ENCODE measurements around the gene ARAP2.
"Not testable (repeated sequence)": the region's sequence is repeated elsewhere in the genome, so short reads cannot be mapped to it uniquely, and the experiment has no call there.

ARAP2 gene

DNA sequence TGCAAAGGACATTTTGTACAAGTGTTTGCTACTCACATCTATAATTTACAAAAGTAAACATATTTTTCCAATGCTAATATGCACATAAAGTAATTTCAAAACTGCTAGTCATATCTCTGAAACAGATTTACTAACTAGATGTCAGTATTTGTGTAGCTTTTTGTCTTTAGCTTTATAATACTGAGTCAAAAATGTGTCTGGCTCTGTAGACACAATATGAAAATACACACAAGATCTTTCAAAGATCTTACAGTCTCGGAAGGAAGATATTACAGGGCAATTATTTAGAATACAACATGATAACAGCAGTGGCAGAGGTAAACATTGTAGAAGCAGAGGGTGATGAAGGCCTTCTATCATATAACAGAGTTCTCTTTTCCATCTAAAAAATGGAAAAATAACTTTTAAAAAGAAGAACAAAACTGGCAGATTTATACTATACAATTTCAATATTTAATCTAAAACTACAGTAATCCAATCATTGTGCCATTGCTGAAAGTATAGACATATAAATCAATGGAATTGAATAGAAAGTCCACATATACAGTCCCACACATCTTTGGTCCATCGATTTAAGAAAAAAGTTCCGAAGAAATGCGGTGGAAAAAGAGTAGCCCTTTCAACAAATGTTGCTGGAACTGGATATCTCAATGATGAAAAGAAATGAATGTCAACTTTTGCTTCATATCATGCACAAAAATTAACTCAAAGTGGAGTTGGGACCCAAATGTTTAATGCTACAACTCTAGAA lies 29.4 kb downstream of the ARAP2 start:
- DNase-seq (ENCODE audit: low read depth): no peak

DNA sequence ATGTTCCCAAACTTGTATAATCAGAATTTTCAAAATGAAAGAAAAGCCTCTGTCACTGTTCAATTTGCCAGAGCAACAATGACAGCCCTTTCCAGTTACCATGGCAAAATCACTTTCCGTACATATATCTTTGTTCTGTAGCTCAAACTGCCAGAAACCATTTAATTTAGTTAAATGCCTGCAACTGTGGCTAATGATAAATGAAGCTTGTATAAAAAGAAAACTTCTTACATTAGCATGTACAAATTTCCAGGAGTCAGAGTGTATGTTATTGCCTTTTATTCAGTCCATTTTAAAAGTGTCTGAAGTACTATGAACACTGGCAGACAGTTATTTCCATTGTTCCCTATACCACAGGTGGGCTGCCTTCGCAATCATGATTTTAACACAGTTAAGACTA lies 30.3 kb downstream of the ARAP2 start:
- DNase-seq (ENCODE audit: low read depth): no peak

DNA sequence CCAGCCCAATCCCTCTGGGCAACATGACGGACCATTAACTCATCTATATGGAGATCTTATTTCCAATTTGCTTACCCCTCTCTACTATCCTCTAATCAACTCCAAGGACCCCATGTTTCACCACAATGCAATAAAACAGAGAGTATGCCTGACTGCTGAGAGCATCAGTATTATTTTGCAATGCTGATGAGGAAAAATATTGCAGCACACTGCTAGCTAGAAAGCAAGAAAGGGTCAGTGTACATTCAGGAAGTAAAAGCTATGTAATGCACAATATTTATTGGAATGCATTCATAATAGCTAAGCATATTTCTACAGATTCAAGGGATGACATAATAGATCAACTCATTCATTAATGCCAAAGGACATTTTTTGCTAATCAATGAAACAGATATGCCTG lies 33.2 kb downstream of the ARAP2 start:
- no peak for DNase-seq (ENCODE audit: low read depth)

DNA sequence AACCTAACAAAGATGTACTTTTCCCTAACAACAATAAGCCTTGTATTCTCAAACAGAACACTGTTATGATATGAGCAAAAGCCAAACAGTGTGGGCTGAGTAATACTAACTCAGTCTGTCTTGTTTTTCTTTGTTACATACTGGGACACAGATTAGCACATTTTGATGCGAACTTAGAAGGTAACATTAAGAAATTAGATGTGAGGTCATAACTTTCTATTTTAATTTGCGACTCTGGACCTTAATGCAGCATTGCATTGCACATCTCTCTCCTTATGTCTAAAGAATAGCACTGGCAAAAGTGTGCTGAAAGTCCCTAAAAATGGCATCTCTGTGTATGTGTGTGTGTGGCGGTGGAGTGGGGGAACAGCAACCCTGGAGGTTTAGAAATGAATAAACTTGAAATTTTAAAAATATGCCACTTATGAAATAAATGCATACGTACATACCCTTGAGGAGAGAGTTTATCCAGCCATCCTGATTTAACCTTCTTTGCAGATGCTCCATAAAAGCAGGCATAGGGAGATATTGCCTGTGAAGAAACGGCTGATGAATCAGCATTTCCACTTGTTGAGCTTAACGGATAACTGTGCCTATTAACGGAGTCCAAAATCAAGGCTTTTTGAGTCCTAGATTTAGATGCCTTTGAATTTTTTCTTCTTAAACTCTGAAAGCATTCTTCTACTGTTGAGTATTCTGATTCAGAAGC lies 34.2 kb downstream of the ARAP2 start:
- DNase-seq (ENCODE audit: low read depth): no peak

DNA sequence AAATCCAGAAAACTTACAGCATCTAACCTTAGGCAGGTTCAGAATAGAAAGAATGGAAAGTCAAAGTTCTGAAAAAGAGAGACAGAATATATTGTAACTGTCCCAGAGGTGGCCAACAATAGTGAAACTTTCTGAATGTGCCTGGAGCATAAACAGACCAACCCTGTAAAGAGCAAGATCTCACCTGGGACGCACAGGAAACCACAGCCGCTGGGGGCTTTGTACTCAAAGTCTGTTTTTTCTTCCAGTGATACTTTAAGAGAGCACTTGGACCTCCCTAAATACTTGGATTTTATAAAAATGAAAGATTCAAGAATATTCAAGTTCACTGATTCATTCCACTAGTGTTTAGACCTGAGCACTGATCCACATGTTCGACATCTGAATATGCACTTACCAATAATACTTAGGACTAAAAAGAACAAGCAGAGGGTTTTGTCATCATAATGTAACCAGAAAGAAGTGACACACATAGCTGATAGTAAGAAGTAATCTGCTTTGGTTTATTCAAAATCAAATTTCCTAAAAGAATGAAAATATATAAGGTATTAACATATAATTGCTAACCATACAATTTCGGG lies 35.3 kb downstream of the ARAP2 start:
- no peak for DNase-seq (ENCODE audit: low read depth)

DNA sequence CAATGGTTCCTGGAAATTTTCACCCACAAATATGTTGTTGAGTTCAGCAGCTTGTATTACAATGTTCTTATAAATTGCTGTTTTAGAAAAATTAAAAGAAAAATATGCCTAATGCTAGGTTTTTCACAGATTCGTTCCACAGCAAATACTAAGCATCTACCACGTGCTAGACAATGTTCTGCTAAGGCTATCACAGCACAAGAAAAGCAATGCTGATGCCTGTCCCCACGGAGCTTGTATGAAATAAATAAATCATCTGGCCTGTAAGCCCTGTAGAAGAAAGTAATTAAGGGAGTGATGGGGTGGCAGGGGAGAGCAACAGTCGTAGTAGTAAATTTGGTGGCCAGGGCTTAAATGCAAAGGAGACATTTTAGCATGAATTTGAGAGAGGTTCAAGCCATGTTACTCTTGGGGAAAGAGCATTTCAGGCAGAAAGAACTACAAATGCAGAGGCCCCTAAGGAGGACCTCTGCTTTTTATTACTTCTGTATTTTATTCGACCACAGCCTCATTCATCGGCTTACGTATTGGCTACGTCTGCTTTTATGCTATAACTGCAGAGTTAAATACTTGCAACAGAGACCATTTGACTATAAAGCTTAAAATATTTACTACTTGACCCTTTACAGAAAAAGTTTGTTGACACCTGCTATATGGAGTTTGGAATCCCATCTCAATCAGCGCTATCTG lies 36.3 kb downstream of the ARAP2 start:
- no peak for DNase-seq (ENCODE audit: low read depth)

DNA sequence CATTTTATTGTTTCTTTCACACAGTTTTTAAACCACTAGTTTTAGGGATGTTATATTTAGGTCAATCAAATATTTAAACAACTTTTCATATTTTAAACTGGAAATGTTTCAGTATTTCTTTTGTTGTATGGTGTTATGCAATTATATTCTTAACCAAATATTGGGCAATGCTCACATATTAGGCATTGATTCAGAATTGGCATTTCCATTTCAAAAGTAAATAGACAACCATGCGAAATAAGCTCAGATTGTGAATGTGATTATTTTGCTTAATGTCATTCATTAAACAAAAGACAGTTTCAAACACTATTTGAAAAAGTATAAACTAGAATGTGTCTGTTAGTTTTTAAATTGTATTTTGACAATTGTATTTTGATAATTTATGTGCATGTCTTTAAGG lies 36.9 kb downstream of the ARAP2 start:
- DNase-seq (ENCODE audit: low read depth): no peak

DNA sequence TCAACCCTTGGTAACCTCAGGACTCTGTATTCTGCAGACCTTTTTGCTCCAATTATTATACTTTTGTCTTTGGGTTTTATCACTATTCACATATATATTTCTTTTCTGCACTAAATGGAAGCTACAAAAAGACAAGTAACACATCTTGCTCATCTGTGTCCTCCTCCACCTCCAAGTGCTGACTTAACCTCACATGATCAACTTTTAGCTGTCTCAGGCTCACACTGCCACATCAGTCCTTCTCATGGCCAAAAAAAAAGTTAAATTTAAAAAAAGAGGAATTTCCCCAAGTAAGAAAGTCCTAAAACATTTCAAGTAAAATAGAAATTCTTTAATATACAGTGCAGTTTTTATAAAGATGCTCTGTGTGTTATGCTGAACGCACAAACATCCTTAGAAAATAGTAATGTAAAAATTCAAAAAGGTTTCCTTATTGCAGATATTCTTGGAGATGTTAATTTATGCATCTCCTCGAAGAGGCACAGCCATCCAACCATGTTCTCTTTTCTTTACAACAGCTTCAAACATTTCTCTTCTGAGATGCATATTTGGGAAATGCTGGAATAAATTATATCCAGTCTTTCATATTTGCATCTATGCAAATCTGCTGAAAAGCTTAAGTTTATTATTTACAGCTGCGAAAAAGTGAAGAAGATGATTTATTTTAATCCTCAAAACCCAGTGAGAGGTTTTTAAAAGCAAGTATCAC lies 37.6 kb downstream of the ARAP2 start:
- DNase-seq (ENCODE audit: low read depth): no peak

DNA sequence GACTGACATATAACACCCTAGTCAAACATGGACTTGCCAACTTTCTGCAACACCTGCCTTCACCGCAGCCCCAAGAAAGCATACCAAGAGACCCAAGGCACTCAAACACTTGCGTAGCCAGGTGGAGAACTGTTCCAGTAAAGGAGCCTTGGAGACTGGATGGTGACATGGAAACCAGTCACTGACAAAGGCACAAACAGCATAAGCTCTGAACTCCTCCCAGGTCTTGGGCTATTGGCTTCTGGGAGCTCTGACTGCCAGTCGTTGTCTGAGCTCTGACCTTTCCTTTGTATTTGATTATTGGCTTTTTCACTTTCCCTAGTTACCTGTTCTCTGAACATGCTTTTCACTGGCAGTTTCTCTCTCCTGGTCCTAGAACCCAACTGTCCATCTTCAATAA lies 38.3 kb downstream of the ARAP2 start:
- DNase-seq (ENCODE audit: low read depth): no peak

DNA sequence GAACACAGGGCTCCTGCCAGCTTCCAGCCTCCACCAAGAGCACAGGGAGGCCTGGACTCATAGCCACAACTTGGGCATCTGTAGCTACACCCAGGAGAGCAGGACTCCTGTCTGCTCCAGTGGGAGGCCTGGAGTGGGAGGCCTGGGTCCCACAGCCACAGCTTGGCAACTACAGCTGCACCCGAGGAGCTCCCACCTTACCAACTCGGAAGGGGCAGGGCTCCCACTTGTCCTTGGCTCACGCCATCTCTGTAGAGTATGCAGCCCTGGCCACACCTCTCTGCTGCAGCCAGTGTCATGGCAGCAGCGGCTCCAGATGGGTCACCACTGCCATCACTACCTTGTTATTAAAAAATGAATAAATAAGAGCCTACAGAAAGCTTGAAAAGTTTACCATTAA lies 45.5 kb downstream of the ARAP2 start:
- DNase-seq (ENCODE audit: low read depth): no peak

DNA sequence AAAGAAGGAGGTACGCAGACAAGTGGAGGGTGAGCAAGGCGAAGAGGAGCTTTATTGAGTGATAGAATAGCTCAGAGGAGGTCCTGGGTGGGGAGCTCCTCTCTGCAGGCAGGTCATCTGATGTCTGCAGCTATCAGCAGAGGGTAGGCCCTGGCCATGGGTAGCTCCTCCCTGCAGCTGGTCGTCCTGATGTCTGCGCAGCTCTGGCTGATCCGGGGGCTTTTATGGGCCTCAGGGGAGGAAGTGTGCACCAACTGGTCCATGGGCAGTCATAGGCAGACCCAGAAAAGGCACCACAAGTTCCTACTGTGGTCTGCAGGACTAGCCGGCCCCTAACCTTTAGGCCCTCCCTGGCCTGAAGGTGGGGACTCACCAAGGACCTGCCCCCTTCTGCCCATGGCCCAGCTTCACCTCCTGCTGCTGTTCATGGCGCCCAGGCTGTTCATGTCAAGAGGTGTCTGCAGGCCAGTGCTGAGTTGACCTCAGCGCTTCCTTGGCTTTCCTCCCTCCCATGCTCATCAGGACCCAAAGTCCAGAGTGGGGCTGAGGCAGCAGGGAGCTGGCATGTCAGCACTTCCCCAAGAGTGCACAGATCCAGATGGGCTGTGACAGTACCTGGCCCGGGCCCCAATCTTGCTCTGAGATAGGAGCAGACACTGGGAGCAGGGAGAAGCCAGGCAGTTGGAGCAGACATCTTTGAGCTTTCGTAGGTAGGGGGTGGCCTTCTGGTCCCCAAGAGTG lies 46.1 kb downstream of the ARAP2 start:
- DNase-seq (ENCODE audit: low read depth): no peak

DNA sequence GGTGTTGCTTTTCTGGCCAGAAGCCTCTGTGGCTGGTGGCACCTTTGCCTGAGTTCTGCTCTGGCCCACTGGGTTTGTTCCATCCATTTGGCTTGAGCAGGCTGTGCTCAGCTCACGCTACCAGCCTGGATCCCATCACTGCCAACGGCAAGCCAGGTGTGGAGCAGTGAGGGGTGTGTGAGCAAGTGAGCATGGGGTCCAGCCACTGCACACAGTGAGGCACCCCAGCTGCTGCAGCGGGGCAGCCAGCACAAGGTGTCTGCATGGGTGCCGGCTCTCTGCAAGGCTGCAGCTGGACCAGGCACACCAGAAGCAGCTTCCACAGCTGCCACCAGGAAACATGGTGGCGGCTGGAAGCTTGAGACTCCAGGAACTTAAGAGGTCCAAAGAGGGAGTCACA lies 46.8 kb downstream of the ARAP2 start:
- no peak for DNase-seq (ENCODE audit: low read depth)

DNA sequence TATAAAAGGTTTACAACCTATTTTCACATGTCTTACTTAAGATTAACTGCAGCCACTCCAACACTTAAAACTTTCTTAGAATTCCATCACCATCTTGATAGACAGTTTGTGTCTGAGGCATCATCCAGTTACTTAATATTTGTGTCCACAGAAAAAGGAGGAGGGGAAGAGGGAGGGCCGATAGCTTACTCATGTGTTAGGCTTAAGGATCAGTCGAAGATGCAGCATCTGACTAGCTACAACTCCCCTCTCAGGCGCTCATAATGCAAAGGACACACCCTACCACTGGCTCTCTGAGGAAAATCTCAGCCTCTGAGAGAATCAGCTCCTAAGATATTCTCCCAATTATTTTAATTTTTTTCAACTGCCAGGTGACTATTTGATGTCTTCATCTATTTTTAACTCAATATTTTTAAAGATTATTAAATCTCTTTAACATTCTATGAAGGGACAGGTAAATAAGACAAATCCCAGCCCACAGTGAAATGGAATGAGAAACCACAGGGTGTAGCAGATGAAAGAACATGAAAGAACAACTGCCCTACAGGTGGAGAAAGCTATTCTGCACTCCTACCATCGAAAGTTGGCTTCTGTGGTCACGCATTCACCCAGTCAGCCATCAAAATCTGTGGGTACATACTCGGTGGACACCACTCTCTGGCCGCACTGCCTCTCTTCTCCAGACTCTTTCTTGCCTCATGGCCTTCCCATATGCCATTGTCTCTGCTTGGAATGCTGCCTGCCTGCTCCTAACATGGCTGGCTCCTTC lies 48.0 kb downstream of the ARAP2 start:
- DNase-seq (ENCODE audit: low read depth): no peak

DNA sequence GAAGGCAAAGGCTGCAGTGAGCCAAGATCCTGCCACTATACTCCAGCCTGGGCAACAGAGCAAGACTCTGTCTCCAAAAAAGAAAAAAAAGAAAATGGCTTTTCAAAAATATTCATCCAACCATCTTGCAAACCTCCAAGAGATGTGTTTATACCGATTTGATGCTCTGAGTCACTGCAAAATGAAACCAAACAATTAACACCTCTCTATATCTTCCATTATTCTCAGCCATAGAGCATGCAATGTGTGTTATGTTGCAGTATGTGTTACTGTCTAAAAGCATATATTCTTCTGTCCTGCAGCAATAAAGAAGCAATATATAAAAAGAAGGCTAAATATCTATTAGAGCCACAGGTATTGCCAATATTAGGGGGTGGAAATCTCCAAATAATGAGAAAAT lies 51.4 kb downstream of the ARAP2 start:
- DNase-seq (ENCODE audit: low read depth): no peak

DNA sequence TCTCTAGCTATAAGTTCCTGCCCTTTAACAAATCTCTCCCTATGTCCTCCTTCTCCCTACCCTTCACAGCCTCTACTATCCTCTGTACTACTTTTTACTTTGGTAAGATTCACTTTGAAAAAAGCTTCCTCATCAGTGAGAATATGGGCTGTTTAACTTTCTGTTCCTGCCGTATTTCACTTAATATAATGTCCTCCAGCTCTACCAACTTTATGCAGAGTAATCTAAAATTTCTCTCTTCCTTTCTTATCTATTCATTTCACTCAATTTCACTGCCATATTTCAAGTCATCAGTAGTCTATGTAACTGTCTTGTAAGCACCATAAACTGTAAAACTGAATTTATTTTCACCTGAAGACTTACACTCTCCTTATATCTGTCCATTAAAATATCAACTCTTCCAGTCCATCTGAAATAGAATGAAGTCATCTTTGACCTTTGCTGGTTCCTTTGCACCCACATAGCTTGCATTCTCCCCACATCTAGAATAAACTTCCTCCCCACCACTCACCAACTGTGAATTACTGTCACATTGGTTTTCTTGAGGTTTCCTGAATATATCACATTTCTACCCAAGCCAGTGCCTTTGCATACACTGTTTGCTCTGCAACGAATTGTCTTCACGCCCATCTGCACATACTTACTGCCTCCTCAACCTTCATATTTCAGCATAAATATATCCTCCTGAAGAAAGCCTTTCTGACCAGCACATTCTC lies 54.6 kb downstream of the ARAP2 start:
- no peak for DNase-seq (ENCODE audit: low read depth)

DNA sequence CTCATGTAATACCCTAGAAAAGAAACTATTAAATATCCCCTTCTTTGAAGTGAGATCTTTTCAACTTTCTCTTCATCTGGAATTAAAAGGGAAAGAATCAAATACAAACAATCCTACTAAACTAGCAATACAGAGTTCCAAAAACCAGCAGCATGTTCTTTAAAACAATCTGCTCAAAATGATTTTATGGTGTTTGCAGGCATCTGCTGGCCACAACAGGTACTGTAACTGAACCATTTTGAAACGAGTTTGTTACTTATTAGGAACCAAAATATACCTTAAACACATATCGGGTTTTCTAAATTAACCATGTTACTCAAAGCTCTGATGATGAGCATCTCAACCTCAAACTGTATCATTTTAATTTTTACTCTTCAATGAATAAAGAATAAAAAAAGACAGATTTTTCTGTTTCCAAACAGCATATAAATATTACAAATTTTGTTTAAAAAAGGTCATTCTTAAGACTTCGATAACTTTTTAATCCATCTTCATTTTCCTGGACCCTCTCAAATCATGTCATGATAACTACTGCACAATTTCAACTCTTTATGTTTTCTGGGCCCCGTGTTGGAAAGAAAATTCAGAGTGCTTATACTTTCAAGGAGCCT lies 56.5 kb downstream of the ARAP2 start:
- DNase-seq (ENCODE audit: low read depth): no peak

DNA sequence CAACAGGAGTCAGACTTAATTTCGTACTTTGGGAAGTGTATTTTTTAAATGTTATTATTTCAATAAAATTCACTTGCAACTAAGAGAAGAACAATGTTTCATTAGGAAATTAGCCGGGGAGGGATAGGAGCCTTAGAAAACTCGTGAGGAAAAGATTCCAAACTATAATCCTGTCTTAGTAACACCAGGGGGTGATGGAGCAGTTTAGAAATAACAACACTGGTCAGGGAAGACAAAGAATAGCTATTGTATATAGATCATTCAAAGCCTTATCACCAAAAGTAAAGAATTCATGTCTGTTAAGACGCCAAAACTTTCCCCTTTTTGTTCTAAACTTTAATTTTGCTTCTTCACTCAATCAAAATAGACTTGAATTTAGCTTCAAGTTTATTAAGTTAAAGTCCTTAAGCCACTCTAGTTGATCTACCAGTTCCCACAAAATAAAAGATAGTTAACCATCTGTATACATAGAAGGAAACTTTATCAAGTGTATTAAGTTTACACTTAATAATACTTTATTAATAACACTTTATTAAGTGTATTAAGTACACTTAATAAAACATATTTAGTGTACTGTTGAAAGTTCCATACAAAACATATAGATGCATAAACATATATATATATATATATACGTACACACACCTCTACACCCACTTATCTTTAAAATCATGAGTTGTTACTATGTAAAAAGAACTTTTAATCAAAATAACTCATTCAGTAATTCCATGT lies 60.5 kb downstream of the ARAP2 start:
- DNase-seq (ENCODE audit: low read depth): no peak

DNA sequence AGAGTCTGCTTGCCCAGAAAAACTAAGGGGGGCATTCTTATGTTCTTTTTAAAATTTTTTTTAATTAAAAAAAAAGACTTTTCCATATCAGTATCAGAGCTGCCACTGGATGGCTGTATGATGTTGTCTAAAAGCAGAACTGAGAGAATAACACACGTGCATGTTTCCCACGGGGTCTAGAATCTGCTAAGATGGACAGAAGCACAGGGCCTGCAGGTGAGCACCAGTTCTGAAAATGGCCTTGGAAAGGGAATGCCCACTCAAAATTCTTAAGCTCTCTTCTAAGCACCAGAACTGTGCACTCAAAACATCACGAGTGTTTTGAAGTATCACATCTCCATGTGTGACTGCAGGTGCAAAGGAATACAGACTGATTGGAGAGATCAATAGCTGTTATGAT lies 61.1 kb downstream of the ARAP2 start:
- DNase-seq (ENCODE audit: low read depth): no peak

DNA sequence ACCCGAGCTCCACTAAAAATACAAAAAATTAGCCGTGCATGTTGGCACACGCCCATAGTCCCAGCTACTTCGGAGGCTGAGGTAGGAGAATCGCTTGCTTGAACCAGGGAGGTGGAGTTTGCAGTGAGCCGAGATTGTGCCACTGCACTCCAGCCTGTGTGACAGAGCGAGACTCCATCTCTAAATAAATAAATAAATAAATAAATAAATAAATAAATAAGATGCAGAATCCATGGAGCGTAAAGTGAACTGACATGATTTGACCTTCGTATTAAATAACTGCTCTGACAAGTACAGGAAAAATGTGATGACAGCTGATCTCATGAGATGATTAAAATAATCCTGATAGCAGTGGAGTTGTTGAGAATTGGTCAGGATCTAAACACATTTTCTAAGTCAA lies 62.0 kb downstream of the ARAP2 start:
- not testable (repeated sequence) for DNase-seq (ENCODE audit: low read depth)
